Esophagus muscularis mucosa (tissue), 4 donors: ENCODE measurements around the gene MSI2. TPM values are rescaled to one million over a fixed set of nuclear protein-coding genes. Genes with fewer than 3 reads are reported as not detected.

Source experiments
- DNase-seq: peaks from one replicate; pipeline ENCODE4 v3.0.0-alpha.2; 2017; ENCODE audit errors: extremely low spot score
- H3K27ac ChIP-seq, 4 donors: fragments of 200-600 bp; sonication (generic); replicated peaks in 1 of 4; 1 replicate in 3 of 4; 2 replicates in 1 of 4; pipeline ENCODE4 v1.5.1; 2016 to 2019; ENCODE audit warnings: mild to moderate bottlenecking in 1 of 4
- H3K27me3 ChIP-seq, 4 donors: fragments of 200-600 bp; sonication (generic); one replicate each; pipeline versions ENCODE4 v1.5.1 to v1.6.0; 2016 to 2019
- H3K36me3 ChIP-seq, 4 donors: fragments of 200-600 bp; sonication (generic); one replicate each; pipeline ENCODE4 v1.5.1; 2016 to 2019
- H3K4me1 ChIP-seq, 4 donors: fragments of 200-600 bp; sonication (generic); one replicate each; pipeline ENCODE4 v1.5.1; 2016 to 2019
- H3K4me3 ChIP-seq, 4 donors: fragments of 200-600 bp; sonication (generic); 1 replicate in 2 of 4; 2 replicates in 2 of 4; pipeline ENCODE4 v1.5.1; 2016 to 2019; ENCODE audit warnings: mild to moderate bottlenecking in 4 of 4, moderate library complexity in 1 of 4
- H3K9me3 ChIP-seq, 4 donors: fragments of 200-600 bp; sonication (generic); 1 replicate in 3 of 4; 2 replicates in 1 of 4; pipeline ENCODE4 v1.5.1; 2016 to 2019
- CTCF ChIP-seq, 3 experiments: fragments of 200-600 bp in 2 of 3; fragments of 450-650 bp in 1 of 3; sonication (generic) in 2 of 3; IDR thresholded peaks; one replicate each; pipeline ENCODE4 v1.5.1; 2017 to 2019; ENCODE audit warnings: antibody characterized with exemption in 3 of 3, mild to moderate bottlenecking in 2 of 3, moderate library complexity in 1 of 3
- EP300 ChIP-seq: sonication (generic); formaldehyde crosslinking; IDR thresholded peaks from one replicate; pipeline ENCODE4 v1.6.1; 2017; ENCODE audit warnings: antibody characterized with exemption
- POLR2A ChIP-seq: fragments of 450-650 bp; IDR thresholded peaks from one replicate; pipeline ENCODE4 v1.6.1; 2017; ENCODE audit warnings: antibody characterized with exemption, moderate library complexity, mild to moderate bottlenecking, low read depth
- POLR2AphosphoS5 ChIP-seq, 2 donors: sonication (generic); formaldehyde crosslinking; IDR thresholded peaks; one replicate each; pipeline ENCODE4 v1.6.1; 2017; ENCODE audit warnings: antibody characterized with exemption in 2 of 2
- WGBS: methylation state at CpG from one replicate; pipeline ENCODE4 v1.1.5; 2018; 5-methylcytosine and 5-hydroxymethylcytosine counted together
- intact Hi-C: fragments of 100-400 bp; cut with DNase I; formaldehyde crosslinking; loops from one replicate; pipeline ENCODE4 v1.15.1; 2023
- total RNA-seq, 4 donors: library from RNA; depleted of rRNA; stranded (reverse); fragments of >200 nt; gene quantifications; one replicate each; pipeline versions ENCODE4 v1.1.0 to v1.2.1, GENCODE V29; 2016

MSI2 gene
- total RNA-seq, 4 donors from 2014 or later: 28.8 to 39.0 (median 29.6) TPM

DNA sequence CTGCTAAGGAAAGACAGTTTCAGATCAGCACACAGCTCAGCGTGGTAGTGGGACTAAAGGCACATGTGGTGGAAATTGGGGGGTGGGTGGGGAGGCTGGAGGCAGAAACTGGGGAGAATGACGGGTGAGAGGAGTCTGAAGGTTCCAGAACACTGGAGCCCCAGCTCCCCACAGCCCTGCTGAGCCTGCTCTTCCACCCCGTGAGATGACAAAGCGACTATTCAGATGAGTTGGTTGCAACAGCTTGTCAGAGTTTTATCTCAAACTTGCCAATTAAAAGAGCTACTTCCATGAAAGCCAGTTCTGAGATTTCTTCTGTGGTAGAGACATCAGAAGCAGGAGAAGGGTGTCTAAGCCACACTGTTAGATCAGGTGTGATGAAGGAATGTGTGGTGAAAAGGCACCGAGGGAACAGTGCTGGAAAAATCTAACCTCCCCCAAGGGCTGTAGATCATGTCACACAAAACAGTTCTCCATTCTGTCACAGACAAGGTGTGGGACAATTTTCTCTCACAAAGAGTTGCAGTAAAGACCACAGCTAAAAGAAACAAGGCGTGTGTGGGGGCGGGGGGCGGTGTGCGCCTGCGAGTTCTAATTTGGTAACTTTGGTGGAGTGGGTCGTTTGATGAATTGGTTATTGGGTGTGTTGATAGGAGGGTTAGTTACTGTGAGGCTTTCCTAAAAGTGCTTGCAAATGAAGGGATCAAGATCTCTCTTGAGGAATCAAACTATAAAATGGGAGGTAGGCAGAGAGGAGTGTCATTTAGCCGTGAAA is 449.8 kb downstream of the MSI2 start:
- H3K36me3 ChIP-seq: no peaks in the 10 kb centered on the region
- peaks cover 0 to 11% (median 8%) of the 10 kb centered on the region in 4 donors for H3K4me1 ChIP-seq
- DNase-seq: peak; percentile 80
- H3K27ac ChIP-seq: no peak overlapping the region
- WGBS: 81% methylated on average over 12 of the region's 12 CpGs
- TF ChIP-seq EP300 (no peak), POLR2AphosphoS5 (IDR thresholded peaks at IDR 0.05) (no peak), POLR2A (no peak), CTCF (IDR thresholded peaks at IDR 0.05) (no peak)
- intact Hi-C loops: no loop called here
- H3K9me3 ChIP-seq: no peaks in the 10 kb centered on the region
- no peaks in the 10 kb centered on the region for H3K27me3 ChIP-seq
- H3K4me3 ChIP-seq: no peak overlapping the region

DNA sequence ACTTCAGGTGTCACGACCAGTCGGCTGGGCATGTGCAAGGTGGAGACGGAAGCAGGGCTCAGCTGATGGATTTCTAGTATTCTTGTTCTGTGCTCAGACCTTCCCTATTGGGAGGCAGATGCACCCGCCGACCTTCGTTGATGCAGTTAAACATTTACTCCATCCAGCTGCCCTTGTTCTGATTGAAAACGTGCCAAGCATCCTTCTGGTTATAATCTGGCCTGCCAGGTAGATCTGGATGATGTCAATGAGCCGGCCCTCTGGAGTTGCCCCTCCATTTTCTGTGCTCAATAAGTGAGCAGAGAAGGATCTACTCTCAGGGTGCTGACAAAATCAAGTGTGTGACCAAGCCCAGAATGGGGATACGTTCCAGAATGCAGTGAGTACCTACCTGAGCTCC is 450.4 kb downstream of the MSI2 start:
- intact Hi-C loops: no loop called here
- WGBS: 94% methylated on average over 9 of the region's 9 CpGs
- Histone ChIP-seq H3K4me1 (peaks cover 0 to 11% (median 8%) of the 10 kb centered on the region in 4 donors), H3K36me3 (no peaks in the 10 kb centered on the region), H3K27ac (no peak overlapping the region), H3K27me3 (no peaks in the 10 kb centered on the region), H3K4me3 (no peak overlapping the region), H3K9me3 (no peaks in the 10 kb centered on the region)
- TF ChIP-seq EP300: no peak
- TF ChIP-seq POLR2A: no peak
- TF ChIP-seq POLR2AphosphoS5 (IDR thresholded peaks at IDR 0.05): no peak
- no peak for TF ChIP-seq CTCF (IDR thresholded peaks at IDR 0.05)
- no peak for DNase-seq

GRCh38 chr17:57707892-57708291 is 451.6 kb downstream of the MSI2 start:
- no peak overlapping the region for H3K4me3 ChIP-seq
- no peaks in the 10 kb centered on the region for H3K36me3 ChIP-seq
- peaks cover 0 to 11% (median 8%) of the 10 kb centered on the region in 4 donors for H3K4me1 ChIP-seq
- no peaks in the 10 kb centered on the region for H3K9me3 ChIP-seq
- H3K27ac ChIP-seq: peak overlapping the region in 1 of 4 donors; percentile 38
- intact Hi-C loops: no loop called here
- 34% methylated on average over 5 of the region's 6 CpGs for WGBS
- no peaks in the 10 kb centered on the region for H3K27me3 ChIP-seq
- no peak for TF ChIP-seq CTCF (IDR thresholded peaks at IDR 0.05)
- no peak for TF ChIP-seq POLR2AphosphoS5 (IDR thresholded peaks at IDR 0.05)
- TF ChIP-seq EP300: no peak
- TF ChIP-seq POLR2A: no peak
- DNase-seq: peak; percentile 91

DNA sequence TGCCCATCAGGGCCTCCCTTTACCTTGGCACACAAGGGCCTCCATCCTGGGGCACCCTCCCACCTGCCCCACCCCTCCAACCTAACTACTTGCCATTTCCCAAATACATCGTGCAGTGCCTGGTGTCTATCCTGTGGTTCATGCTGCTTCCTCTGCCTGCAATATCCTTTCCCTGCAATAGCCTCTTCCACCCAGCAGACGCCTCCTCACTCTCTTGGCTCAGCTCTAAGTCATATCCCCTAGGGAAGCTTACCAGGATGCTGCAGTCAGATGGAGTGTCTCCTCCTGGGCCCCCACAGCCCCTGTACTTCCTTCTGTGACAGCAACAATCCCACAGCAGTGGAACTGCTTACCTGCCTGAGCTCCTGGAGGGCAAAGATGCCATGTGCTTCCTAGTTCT is 452.1 kb downstream of the MSI2 start:
- Histone ChIP-seq H3K4me1 (peaks cover 0 to 11% (median 8%) of the 10 kb centered on the region in 4 donors), H3K27me3 (no peaks in the 10 kb centered on the region), H3K4me3 (no peak overlapping the region), H3K27ac (peak overlapping the region in 1 of 4 donors; percentile 38), H3K9me3 (no peaks in the 10 kb centered on the region), H3K36me3 (no peaks in the 10 kb centered on the region)
- intact Hi-C loops: no loop called here
- TF ChIP-seq POLR2A: no peak
- no peak for TF ChIP-seq CTCF (IDR thresholded peaks at IDR 0.05)
- no peak for TF ChIP-seq POLR2AphosphoS5 (IDR thresholded peaks at IDR 0.05)
- TF ChIP-seq EP300: no peak
- DNase-seq: no peak
- WGBS: 53% methylated on average over 2 of the region's 2 CpGs
